ENCODE data around the gene C1orf116. TPM values are rescaled to one million over a fixed set of nuclear protein-coding genes. Genes with fewer than 3 reads are reported as not detected.
A peak's percentile ranks its signal among the peaks of the same experiment; 100 is the strongest.

C1orf116 gene
- total and polyA plus RNA-seq, 12 donors, result 0.07 to 1.5 (median 0.64) TPM

DNA sequence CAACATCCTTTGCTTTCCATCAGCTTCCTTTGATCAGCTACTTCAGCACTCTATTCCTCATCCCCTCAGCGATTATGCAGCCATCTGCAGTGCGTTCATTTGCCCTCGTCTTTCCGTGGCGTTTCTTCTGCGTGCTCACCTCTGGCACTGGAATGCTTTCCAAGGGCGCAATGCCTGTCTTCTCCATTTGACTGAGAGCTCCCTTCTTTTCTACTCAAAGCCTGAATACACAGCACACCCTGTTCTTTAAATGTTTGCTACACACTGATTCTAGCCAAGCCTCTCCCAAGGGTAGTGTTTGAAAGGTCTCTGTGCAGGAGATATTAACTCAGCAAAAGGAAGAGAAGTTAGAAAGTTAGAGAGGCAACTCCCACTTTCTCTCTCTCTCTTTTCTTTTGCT is 22.6 kb downstream of the C1orf116 start:
- WGBS, 2 donors, result 87% methylated on average over 7 of the region's 7 CpGs
- H3K9me3 ChIP-seq, result no peaks in the 10 kb centered on the region
- H3K4me3 ChIP-seq, result no peak overlapping the region
- H3K4me1 ChIP-seq, result peaks cover 0 to 2% (median 0%) of the 10 kb centered on the region in 9 donors
- ATAC-seq (no peak), DNase-seq (no peak)
- intact Hi-C loops (cut with DNase I), result no loop called here
- TF ChIP-seq, protein P1, sequence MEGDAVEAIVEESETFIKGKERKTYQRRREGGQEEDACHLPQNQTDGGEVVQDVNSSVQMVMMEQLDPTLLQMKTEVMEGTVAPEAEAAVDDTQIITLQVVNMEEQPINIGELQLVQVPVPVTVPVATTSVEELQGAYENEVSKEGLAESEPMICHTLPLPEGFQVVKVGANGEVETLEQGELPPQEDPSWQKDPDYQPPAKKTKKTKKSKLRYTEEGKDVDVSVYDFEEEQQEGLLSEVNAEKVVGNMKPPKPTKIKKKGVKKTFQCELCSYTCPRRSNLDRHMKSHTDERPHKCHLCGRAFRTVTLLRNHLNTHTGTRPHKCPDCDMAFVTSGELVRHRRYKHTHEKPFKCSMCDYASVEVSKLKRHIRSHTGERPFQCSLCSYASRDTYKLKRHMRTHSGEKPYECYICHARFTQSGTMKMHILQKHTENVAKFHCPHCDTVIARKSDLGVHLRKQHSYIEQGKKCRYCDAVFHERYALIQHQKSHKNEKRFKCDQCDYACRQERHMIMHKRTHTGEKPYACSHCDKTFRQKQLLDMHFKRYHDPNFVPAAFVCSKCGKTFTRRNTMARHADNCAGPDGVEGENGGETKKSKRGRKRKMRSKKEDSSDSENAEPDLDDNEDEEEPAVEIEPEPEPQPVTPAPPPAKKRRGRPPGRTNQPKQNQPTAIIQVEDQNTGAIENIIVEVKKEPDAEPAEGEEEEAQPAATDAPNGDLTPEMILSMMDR (IDR thresholded peaks at IDR 0.05), result no peak
- H3K27ac ChIP-seq, result no peak overlapping the region
- peaks cover 0 to 6% (median 0%) of the 10 kb centered on the region in 7 donors for H3K27me3 ChIP-seq
- no peaks in the 10 kb centered on the region for H3K36me3 ChIP-seq

DNA sequence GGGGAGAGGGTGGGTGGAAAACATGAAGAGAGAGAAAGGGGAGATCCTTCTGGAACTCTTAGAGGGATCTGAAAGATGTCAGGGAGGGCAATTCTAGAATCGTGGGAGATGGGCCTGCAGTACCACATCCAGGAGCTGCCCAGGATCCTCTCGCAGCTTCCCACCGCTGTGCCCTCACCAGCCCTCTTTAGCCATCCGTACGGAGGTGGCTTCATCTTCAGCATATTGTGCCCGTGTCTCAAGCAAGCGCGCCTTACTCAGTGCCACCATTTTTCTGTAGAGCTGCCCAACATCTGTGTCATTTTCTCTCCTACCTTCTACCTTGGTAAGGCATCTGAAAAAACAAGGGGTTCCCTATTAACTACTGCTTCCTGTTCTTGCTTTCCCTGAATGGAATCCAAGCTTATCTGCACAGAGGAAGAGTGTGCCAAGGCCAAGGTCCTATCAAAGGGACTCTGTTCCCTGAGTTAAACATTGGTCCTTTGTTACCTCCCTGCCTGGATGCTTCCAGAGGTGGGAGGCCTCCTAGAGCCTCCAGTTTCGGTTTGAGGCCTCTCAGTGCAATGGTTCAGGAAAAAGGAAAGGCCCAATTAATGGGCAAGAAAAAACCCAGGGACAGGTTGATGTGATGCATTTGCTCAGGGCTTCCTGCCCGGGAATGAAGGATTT is 23.2 kb downstream of the C1orf116 start:
- intact Hi-C loops (cut with DNase I), result no loop called here
- peaks cover 0 to 5% (median 0%) of the 10 kb centered on the region in 9 donors for H3K4me1 ChIP-seq
- no peak overlapping the region for H3K27ac ChIP-seq
- ATAC-seq (peak in 1 of 8 donors; percentile 28), DNase-seq (no peak)
- no peak overlapping the region for H3K4me3 ChIP-seq
- no peaks in the 10 kb centered on the region for H3K9me3 ChIP-seq
- no peaks in the 10 kb centered on the region for H3K36me3 ChIP-seq
- peaks cover 0 to 6% (median 0%) of the 10 kb centered on the region in 7 donors for H3K27me3 ChIP-seq
- WGBS, 2 donors, result 90 to 91% methylated on average over 10 of the region's 10 CpGs
- TF ChIP-seq, protein P1 (IDR thresholded peaks at IDR 0.05), result no peak

DNA sequence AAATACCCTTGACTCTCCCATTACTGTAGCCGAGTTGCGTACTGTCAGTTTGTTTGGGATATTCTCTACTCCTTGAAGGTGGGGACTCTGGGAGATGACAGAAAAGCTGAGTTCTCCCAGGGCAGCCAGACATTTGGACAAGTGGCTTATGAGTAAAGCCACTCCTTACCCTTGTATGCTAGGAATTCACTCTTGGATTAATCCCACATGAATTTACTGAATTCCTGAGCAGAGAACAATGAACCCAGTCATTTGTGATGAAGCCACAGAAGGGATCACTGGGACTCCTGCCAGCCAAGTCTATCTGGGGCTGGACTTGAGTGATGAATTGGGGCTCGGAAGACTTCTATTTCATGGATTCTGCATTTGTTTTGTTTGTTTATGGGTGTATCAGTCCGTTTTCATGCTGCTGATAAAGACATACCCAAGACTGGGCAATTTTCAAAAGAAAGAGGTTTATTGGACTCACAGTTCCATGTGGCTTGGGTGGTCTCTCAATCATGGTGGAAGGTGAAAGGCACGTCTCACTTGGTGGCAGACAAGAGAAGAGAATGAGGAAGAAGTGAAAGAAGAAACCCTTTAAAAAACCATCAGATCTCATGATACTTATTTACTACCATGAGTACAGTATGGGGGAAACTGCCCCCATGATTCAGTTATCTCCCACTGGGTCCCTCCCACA is 25.1 kb downstream of the C1orf116 start:
- TF ChIP-seq, protein P1 (IDR thresholded peaks at IDR 0.05), result no peak
- no peak overlapping the region for H3K27ac ChIP-seq
- intact Hi-C loops (cut with DNase I), result no loop called here
- H3K36me3 ChIP-seq, result no peaks in the 10 kb centered on the region
- no peaks in the 10 kb centered on the region for H3K9me3 ChIP-seq
- peaks cover 0 to 5% (median 0%) of the 10 kb centered on the region in 9 donors for H3K4me1 ChIP-seq
- ATAC-seq (no peak), DNase-seq (no peak)
- no peak overlapping the region for H3K4me3 ChIP-seq
- H3K27me3 ChIP-seq, result peaks cover 0 to 5% (median 0%) of the 10 kb centered on the region in 7 donors
- 69 to 70% methylated on average over 5 of the region's 5 CpGs for WGBS, 2 donors

DNA sequence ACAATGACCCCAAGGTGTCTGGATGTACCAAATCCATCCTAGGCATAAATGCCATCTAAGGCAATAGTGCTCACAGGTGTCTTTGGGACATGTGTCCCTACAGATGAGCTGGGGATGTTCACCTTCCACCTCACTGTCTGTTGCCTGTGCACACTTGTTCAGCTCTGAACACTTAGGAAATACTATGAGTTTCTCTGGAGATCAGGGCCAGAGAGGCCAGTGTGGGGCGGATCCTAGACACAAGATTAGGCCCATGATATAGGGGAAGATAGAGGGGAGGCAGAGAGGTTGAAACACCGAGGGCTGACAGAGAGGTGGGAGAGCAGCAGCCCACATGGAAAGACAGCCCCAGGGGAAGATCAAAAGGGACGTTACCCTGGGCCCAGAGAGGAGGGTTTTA is 25.6 kb downstream of the C1orf116 start:
- H3K4me3 ChIP-seq, result no peak overlapping the region
- intact Hi-C loops (cut with DNase I), result no loop called here
- H3K9me3 ChIP-seq, result no peaks in the 10 kb centered on the region
- WGBS, 2 donors, result 67 to 73% methylated on average over 3 of the region's 3 CpGs
- no peak for DNase-seq
- peaks cover 0 to 5% (median 0%) of the 10 kb centered on the region in 9 donors for H3K4me1 ChIP-seq
- H3K27ac ChIP-seq, result no peak overlapping the region
- no peaks in the 10 kb centered on the region for H3K27me3 ChIP-seq
- no peaks in the 10 kb centered on the region for H3K36me3 ChIP-seq
- TF ChIP-seq, protein P1 (IDR thresholded peaks at IDR 0.05), result no peak
- ATAC-seq, result no peak
